Lower leg skin (tissue), 3 donors: ENCODE data around the gene ABHD1.

Experiments
- POLR2A ChIP-seq, 2 donors: fragments of 450-650 bp; IDR thresholded peaks; one replicate each; pipeline ENCODE4 v1.6.1; 2016 to 2017; ENCODE audit warnings: antibody characterized with exemption in 2 of 2, mild to moderate bottlenecking in 1 of 2, moderate library complexity in 1 of 2
- TF ChIP-seq, protein P1 (sequence below), 3 donors: fragments of 450-650 bp; IDR thresholded peaks; one replicate each; pipeline ENCODE4 v1.5.1; 2016; ENCODE audit warnings: antibody characterized with exemption in 3 of 3, mild to moderate bottlenecking in 3 of 3, moderate library complexity in 2 of 3

DNA sequence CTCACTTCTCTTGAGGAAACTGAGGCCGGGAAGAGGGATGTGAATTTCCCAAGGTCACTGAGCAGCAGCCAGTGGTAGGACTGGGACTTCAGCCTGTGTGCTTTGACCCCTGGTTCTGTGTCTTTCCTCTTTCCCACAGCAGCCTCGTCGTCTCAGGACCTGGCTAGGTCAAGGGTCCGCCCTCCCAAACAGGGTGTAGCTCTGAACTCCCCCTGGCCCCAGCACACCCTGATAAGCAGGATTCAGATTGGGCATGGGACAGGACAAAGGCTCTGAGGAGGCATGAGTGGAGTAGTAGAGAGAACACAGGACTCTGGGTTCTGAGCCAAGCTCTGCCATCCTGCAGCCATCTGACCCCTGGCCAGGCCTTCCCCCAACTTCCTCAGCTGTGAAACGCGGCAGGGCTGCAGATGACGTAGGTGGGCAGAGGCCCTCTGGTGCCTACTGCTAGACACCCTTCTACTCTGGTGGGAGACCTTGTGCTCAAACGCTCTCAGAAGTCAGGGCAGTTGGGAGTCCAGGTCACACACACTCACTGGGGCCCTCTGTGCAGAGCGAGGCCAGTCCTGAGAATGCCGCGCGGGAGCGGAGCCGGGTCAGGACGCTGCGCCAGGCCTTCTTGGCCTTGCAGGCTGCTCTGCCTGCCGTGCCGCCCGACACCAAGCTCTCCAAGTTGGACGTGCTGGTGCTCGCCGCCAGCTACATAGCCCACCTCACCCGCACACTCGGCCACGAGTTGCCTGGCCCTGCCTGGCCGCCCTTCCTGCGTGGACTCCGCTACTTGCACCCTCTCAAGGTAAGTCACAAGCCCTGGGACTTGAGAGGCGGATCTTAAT, 26.2 kb downstream of the ABHD1 start:
- TF ChIP-seq, protein P1, sequence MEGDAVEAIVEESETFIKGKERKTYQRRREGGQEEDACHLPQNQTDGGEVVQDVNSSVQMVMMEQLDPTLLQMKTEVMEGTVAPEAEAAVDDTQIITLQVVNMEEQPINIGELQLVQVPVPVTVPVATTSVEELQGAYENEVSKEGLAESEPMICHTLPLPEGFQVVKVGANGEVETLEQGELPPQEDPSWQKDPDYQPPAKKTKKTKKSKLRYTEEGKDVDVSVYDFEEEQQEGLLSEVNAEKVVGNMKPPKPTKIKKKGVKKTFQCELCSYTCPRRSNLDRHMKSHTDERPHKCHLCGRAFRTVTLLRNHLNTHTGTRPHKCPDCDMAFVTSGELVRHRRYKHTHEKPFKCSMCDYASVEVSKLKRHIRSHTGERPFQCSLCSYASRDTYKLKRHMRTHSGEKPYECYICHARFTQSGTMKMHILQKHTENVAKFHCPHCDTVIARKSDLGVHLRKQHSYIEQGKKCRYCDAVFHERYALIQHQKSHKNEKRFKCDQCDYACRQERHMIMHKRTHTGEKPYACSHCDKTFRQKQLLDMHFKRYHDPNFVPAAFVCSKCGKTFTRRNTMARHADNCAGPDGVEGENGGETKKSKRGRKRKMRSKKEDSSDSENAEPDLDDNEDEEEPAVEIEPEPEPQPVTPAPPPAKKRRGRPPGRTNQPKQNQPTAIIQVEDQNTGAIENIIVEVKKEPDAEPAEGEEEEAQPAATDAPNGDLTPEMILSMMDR (IDR thresholded peaks at IDR 0.05), result no peak
- no peak for TF ChIP-seq POLR2A (IDR thresholded peaks at IDR 0.05)
